AG10803 (cell line): Measurements from ENCODE around the gene IL18RAP.

Experiments
- DNase-seq: peaks from one replicate; pipeline ENCODE4 v3.0.0; 2010; ENCODE audit warnings: low read depth
- H3K4me3 ChIP-seq: 2 replicates; pipeline ENCODE4 v1.5.1; 2011; ENCODE audit warnings: mild to moderate bottlenecking, low read length, control low read depth
- CTCF ChIP-seq: conservative IDR thresholded peaks from 2 replicates; pipeline ENCODE4 v1.5.1; 2011; ENCODE audit warnings: mild to moderate bottlenecking, low read length, control low read depth, inconsistent platforms

The IL18RAP gene

GRCh38 chr2:102473631-102474030 lies 50.7 kb downstream of the IL18RAP start:
- TF ChIP-seq CTCF, result no peak
- no peak overlapping the region for H3K4me3 ChIP-seq
- no peak for DNase-seq

GRCh38 chr2:102474785-102475184 lies 51.8 kb downstream of the IL18RAP start:
- no peak for DNase-seq
- no peak overlapping the region for H3K4me3 ChIP-seq
- no peak for TF ChIP-seq CTCF

- TF ChIP-seq CTCF, result no peak
- no peak overlapping the region for H3K4me3 ChIP-seq
- DNase-seq, result no peak
These were observed 55.9 kb downstream of the IL18RAP start for GRCh38 chr2:102478686-102479470.

- no peak for DNase-seq
- no peak for TF ChIP-seq CTCF
- no peak overlapping the region for H3K4me3 ChIP-seq
These were observed 57.6 kb downstream of the IL18RAP start for GRCh38 chr2:102480285-102481195.

GRCh38 chr2:102481931-102482330 lies 59.0 kb downstream of the IL18RAP start:
- DNase-seq, result no peak
- TF ChIP-seq CTCF, result no peak
- no peak overlapping the region for H3K4me3 ChIP-seq

- no peak overlapping the region for H3K4me3 ChIP-seq
- no peak for DNase-seq
- no peak for TF ChIP-seq CTCF
These were observed 60.1 kb downstream of the IL18RAP start for GRCh38 chr2:102483086-102483485.
